B cell (primary cell): ENCODE measurements around the gene MBTPS1. TPM values are rescaled to one million over a fixed set of nuclear protein-coding genes. Genes with fewer than 3 reads are reported as not detected.

Experiments
- ATAC-seq: fragments of 200-7000 bp; cut with Tn5 transposase; one replicate; pipeline ENCODE4 v1.10.0; 2021; ENCODE audit warnings: low read depth, mild to moderate bottlenecking, moderate number of reproducible peaks, moderate library complexity
- CTCF ChIA-PET: fragments of 350-600 bp; sonication (Branson Sonifier 250); formaldehyde crosslinking; loops from one replicate; lab custom pipeline; 2021; ENCODE audit warnings: antibody characterized with exemption, inconsistent platforms; lab: Charles Lee
- POLR2A ChIA-PET: fragments of 350-600 bp; sonication (Branson Sonifier 250); formaldehyde crosslinking; loops from one replicate; lab custom pipeline; 2021; ENCODE audit warnings: antibody characterized with exemption; lab: Charles Lee
- DNase-seq: peaks from one replicate; pipeline ENCODE4 v3.0.0; 2013
- H2AFZ ChIP-seq: 2 replicates; pipeline ENCODE4 v1.6.1; 2012; ENCODE audit warnings: mild to moderate bottlenecking, low read depth, low read length; ENCODE audit not compliant: insufficient read depth, poor library complexity, severe bottlenecking
- H3K27ac ChIP-seq, 2 donors: 1 replicate in 1 of 2; 2 replicates in 1 of 2; pipeline ENCODE4 v1.5.1; 2012 to 2013; ENCODE audit warnings: low read length in 2 of 2, mild to moderate bottlenecking in 2 of 2, moderate library complexity in 1 of 2
- H3K27me3 ChIP-seq, 4 experiments: fragments of 200-600 bp in 1 of 4; sonication (generic) in 1 of 4; replicated peaks in 1 of 4; 1 replicate in 2 of 4; 2 replicates in 2 of 4; pipeline versions ENCODE4 v1.6.1 to v1.7.0; 2013 to 2016; ENCODE audit warnings: low read length in 3 of 4, mild to moderate bottlenecking in 2 of 4, mixed read lengths in 1 of 4, moderate library complexity in 1 of 4; ENCODE audit not compliant: insufficient read depth in 4 of 4, control insufficient read depth in 3 of 4; ENCODE audit errors: control extremely low read depth in 1 of 4
- H3K36me3 ChIP-seq, 2 experiments: replicated peaks in 1 of 2; 1 replicate in 1 of 2; 2 replicates in 1 of 2; pipeline versions ENCODE4 v1.6.1 to v1.7.1; 2013; ENCODE audit warnings: low read length in 1 of 2; ENCODE audit not compliant: insufficient read depth in 2 of 2, control insufficient read depth in 1 of 2; ENCODE audit errors: control extremely low read depth in 1 of 2, extremely low read depth in 1 of 2
- H3K4me1 ChIP-seq, 2 donors: fragments of 200-600 bp in 1 of 2; sonication (generic) in 1 of 2; 1 replicate in 1 of 2; 2 replicates in 1 of 2; pipeline versions ENCODE4 v1.5.1 to v1.6.1; 2013 to 2017; ENCODE audit warnings: low read length in 2 of 2; ENCODE audit not compliant: control insufficient read depth in 2 of 2, insufficient read depth in 2 of 2
- H3K4me2 ChIP-seq: replicated peaks from 2 replicates; pipeline ENCODE3; 2012; ENCODE audit warnings: mild to moderate bottlenecking, low read depth, low read length; ENCODE audit not compliant: poor library complexity, severe bottlenecking
- H3K4me3 ChIP-seq, 5 experiments: fragments of 200-600 bp in 1 of 5; sonication (generic) in 1 of 5; 1 replicate in 3 of 5; 2 replicates in 2 of 5; pipeline versions ENCODE4 v1.5.1 to v1.7.0; 2011 to 2016; ENCODE audit warnings: low read length in 4 of 5, mild to moderate bottlenecking in 4 of 5, low read depth in 2 of 5, control low read depth in 1 of 5, moderate library complexity in 1 of 5; ENCODE audit not compliant: insufficient read depth in 1 of 5; ENCODE audit errors: control extremely low read depth in 1 of 5, extremely low read depth in 1 of 5
- H3K79me2 ChIP-seq: fragments of 200-600 bp; sonication (generic); one replicate; pipeline ENCODE4 v1.6.0; 2016; ENCODE audit warnings: low read length; ENCODE audit not compliant: control insufficient read depth, insufficient read depth
- H3K9ac ChIP-seq: fragments of 200-600 bp; sonication (generic); 2 replicates; pipeline ENCODE4 v1.6.1; 2017; ENCODE audit warnings: mild to moderate bottlenecking, low read length, moderate library complexity
- H3K9me3 ChIP-seq, 3 donors: one replicate each; pipeline versions ENCODE4 v1.6.1 to v1.7.1; 2013; ENCODE audit warnings: low read length in 2 of 3; ENCODE audit not compliant: control insufficient read depth in 2 of 3, insufficient read depth in 1 of 3; ENCODE audit errors: control extremely low read depth in 1 of 3
- H4K20me1 ChIP-seq: 2 replicates; pipeline ENCODE4 v1.6.0; 2012; ENCODE audit warnings: mild to moderate bottlenecking, low read length; ENCODE audit not compliant: insufficient read depth, control insufficient read depth, poor library complexity, severe bottlenecking
- H3K27ac Mint-ChIP-seq: one replicate; pipeline ENCODE4 v1.8.0; 2021; ENCODE audit warnings: mixed read lengths
- H3K27me3 Mint-ChIP-seq: one replicate; pipeline ENCODE4 v1.8.0; 2021; ENCODE audit warnings: mixed read lengths
- H3K4me1 Mint-ChIP-seq: one replicate; pipeline ENCODE4 v1.8.0; 2021; ENCODE audit warnings: mixed read lengths
- H3K4me3 Mint-ChIP-seq: one replicate; pipeline ENCODE4 v1.8.0; 2021; ENCODE audit warnings: mixed read lengths
- H3K9me3 Mint-ChIP-seq: one replicate; pipeline ENCODE4 v1.8.0; 2022; ENCODE audit warnings: mixed read lengths; ENCODE audit not compliant: insufficient read depth
- CTCF ChIP-seq: fragments of 200-600 bp; IDR thresholded peaks from one replicate; pipeline ENCODE4 v1.8.0; 2022; ENCODE audit warnings: antibody characterized with exemption, mild to moderate bottlenecking
- EZH2 ChIP-seq: IDR thresholded peaks from 2 replicates; pipeline ENCODE4 v1.6.1; 2012; ENCODE audit warnings: borderline replicate concordance, low read depth, mild to moderate bottlenecking, moderate library complexity, low read length; ENCODE audit not compliant: insufficient read depth, poor library complexity, severe bottlenecking
- WGBS: methylation state at CpG from one replicate; pipeline ENCODE4 v1.1.5; 2013; ENCODE audit warnings: missing lambda C conversion rate; ENCODE audit not compliant: insufficient coverage; 5-methylcytosine and 5-hydroxymethylcytosine counted together
- intact Hi-C: fragments of 100-400 bp; cut with micrococcal nuclease; formaldehyde crosslinking; loops from one replicate; pipeline ENCODE4 v1.10.0; 2022
- polyA plus RNA-seq: library from polyadenylated mRNA; depleted of rRNA; stranded (reverse); fragments of >200 nt; gene quantifications from 2 replicates; pipeline ENCODE4 v1.2.3, GENCODE V29; 2012
- total RNA-seq, 2 donors: library from RNA; stranded (reverse); fragments of 120-200 nt in 1 of 2; gene quantifications; 1 replicate in 1 of 2; 2 replicates in 1 of 2; pipeline versions ENCODE4 v1.2.3 to v1.2.4, GENCODE V29; 2013 to 2022

MBTPS1 gene
- total and polyA plus RNA-seq, 2 donors (not counting 1 experiment from before 2014, with no cell fraction given) = 85.9 to 120 TPM

DNA sequence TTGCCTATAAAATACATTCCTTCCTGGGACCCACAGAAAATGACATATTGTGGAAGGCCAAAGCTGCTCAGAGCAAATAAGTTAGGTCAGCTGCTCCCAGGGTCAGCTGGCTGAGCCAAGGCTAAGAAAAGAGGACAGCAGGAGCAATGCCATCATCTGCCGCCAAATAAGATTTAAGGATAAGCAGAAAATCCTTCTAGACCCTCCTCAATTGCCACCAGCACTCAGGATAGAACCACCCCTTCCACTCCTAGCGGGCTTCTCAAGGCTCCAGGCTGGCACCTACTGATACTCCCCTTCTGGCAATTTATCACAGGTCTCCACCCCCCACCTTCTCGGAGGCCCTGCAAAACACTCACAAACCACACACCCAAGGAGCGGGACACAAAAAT lies 22.9 kb downstream of the MBTPS1 start:
- ChIA-PET POLR2A (no interaction called here), CTCF (no interaction called here)
- Histone ChIP-seq H3K9me3 (no peaks in the 10 kb centered on the region), H3K4me1 (peaks cover 6 to 8% of the 10 kb centered on the region in 2 donors), H3K4me2 (no peak overlapping the region), H3K4me3 (no peak overlapping the region), H3K79me2 (peaks cover 24% of the 10 kb centered on the region), H3K27me3 (no peaks in the 10 kb centered on the region), H4K20me1 (peaks cover 63% of the 10 kb centered on the region), H3K27ac (no peak overlapping the region), H2AFZ (no peak overlapping the region), H3K36me3 (peaks cover 13 to 81% of the 10 kb centered on the region in 2 experiments), H3K9ac (no peak overlapping the region)
- Mint-ChIP-seq H3K9me3 (no peaks in the 10 kb centered on the region), H3K4me1 (peaks cover 8% of the 10 kb centered on the region), H3K27ac (no peak overlapping the region), H3K27me3 (no peaks in the 10 kb centered on the region), H3K4me3 (no peak overlapping the region)
- ATAC-seq (no peak), DNase-seq (no peak)
- no peak for TF ChIP-seq EZH2
- no peak for TF ChIP-seq CTCF
- 100% methylated on average over 4 of the region's 4 CpGs for WGBS
- intact Hi-C loops = no loop called here

- no peaks in the 10 kb centered on the region for H3K27me3 ChIP-seq
- POLR2A ChIA-PET = no interaction called here
- no peak for ATAC-seq
- peaks cover 19% of the 10 kb centered on the region for H3K79me2 ChIP-seq
- no peak overlapping the region for H3K9ac ChIP-seq
- no peaks in the 10 kb centered on the region for H3K9me3 ChIP-seq
- Mint-ChIP-seq H3K27me3 (no peaks in the 10 kb centered on the region), H3K4me1 (peaks cover 14% of the 10 kb centered on the region), H3K4me3 (no peak overlapping the region), H3K9me3 (no peaks in the 10 kb centered on the region), H3K27ac (no peak overlapping the region)
- peaks cover 8 to 77% of the 10 kb centered on the region in 2 experiments for H3K36me3 ChIP-seq
- DNase-seq = no peak
- no peak overlapping the region for H3K4me2 ChIP-seq
- intact Hi-C loops = no loop called here
- no peak overlapping the region for H3K4me3 ChIP-seq
- H3K27ac ChIP-seq = no peak overlapping the region
- CTCF ChIA-PET = interaction anchor here (0.6 to 5.4 kb wide), 2 partner anchors 94 to 108 kb away, joined by 3 to 32 read pairs; partner anchors contain the start of gene TAF1C
- no peak overlapping the region for H2AFZ ChIP-seq
- peaks cover 11 to 14% of the 10 kb centered on the region in 2 donors for H3K4me1 ChIP-seq
- TF ChIP-seq CTCF (no peak), EZH2 (no peak)
- 96% methylated on average over 7 of the region's 16 CpGs for WGBS
- H4K20me1 ChIP-seq = peaks cover 59% of the 10 kb centered on the region
Measured at GRCh38 chr16:84093120-84093878, 23.4 kb downstream of the MBTPS1 start.
